MV-4-11 (cell line): ENCODE measurements around the gene RP2.

ENCODE experiments used
- DNase-seq: peaks from one replicate; lab custom pipeline; 2025; lab: John Stamatoyannopoulos, UW

RP2 gene

DNA sequence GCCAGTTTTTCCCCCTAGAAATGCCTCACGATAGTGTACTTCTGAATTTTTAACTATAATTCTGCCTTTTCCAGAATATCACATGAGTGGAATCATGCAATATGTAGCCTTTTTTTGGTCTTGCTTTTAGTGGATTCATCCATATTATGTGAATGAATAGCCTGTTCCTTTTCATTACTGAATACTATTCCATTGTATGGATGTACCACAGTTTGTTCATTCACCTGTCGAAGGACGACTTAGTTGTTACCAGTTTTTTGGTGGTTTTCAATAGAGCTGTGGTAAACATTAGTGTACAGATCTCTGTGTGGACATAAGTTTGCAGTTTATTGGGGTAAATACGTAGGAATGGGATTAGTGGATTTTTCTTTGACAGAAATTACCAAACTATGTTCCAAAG, 83.4 kb downstream of the RP2 start:
- DNase-seq, result no peak

- no peak for DNase-seq
These were observed 85.8 kb downstream of the RP2 start for GRCh38 chrX:46922611-46923010.

DNA sequence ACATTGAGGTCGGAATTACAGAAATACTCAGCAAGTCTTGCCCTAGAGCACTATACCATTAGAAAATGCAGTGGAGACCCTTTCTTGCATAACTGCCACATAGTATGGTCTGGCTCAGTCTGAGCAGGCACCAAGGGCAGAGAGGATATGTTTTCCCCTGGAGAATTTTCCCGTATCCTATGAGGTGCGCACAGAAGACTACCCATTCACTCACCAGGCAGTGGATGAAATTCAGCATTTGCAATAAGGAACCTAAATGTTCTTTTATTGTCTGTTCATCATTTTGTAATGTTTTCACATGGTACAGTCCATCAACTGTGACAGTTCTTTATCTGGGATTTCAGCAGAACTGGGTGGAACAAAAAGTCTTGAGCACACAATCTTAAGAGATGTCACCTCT, 90.9 kb downstream of the RP2 start:
- no peak for DNase-seq

- DNase-seq, result no peak
These were observed 92.8 kb downstream of the RP2 start for GRCh38 chrX:46929439-46930261.
